OCI-LY1 (cell line): ENCODE data around the gene TTYH1.
A peak's percentile ranks its signal among the peaks of the same experiment; 100 is the strongest.

Source experiments
- H2AFZ ChIP-seq: fragments of 200-600 bp; sonication (generic), shearing (Covaris generic); 2 replicates; pipeline ENCODE4 v1.6.0; 2014; ENCODE audit warnings: antibody characterized with exemption, mild to moderate bottlenecking, low read length
- H3F3A ChIP-seq: fragments of 200-600 bp; sonication (generic), shearing (Covaris generic); 2 replicates; pipeline ENCODE4 v1.6.0; 2014; ENCODE audit warnings: mild to moderate bottlenecking, antibody characterized with exemption, low read length, moderate library complexity; ENCODE audit not compliant: insufficient read depth
- H3K27ac ChIP-seq: fragments of 200-600 bp; sonication (generic); 2 replicates; pipeline ENCODE4 v1.5.1; 2014; ENCODE audit warnings: low read length, mixed run types, mild to moderate bottlenecking, low read depth; ENCODE audit not compliant: poor library complexity, severe bottlenecking
- H3K27me3 ChIP-seq: fragments of 200-600 bp; sonication (generic); 2 replicates; pipeline ENCODE4 v1.6.0; 2014; ENCODE audit warnings: antibody characterized with exemption, mild to moderate bottlenecking, low read length, moderate library complexity; ENCODE audit not compliant: insufficient read depth
- H3K36me3 ChIP-seq: fragments of 200-600 bp; sonication (generic); 2 replicates; pipeline ENCODE4 v1.6.1; 2014; ENCODE audit warnings: mild to moderate bottlenecking, antibody characterized with exemption, low read length, moderate library complexity, mixed read lengths; ENCODE audit not compliant: insufficient read depth
- H3K4me1 ChIP-seq: fragments of 200-600 bp; sonication (generic); 2 replicates; pipeline ENCODE4 v1.5.1; 2014; ENCODE audit warnings: mild to moderate bottlenecking, low read length, moderate library complexity; ENCODE audit not compliant: insufficient read depth, severe bottlenecking
- H3K4me2 ChIP-seq: fragments of 200-600 bp; sonication (generic), shearing (Covaris generic); 2 replicates; pipeline ENCODE4 v1.6.1; 2014; ENCODE audit warnings: low read length
- H3K4me3 ChIP-seq: fragments of 200-600 bp; sonication (generic); 2 replicates; pipeline ENCODE4 v1.5.1; 2014; ENCODE audit warnings: low read length, low read depth, mild to moderate bottlenecking, mixed read lengths; ENCODE audit not compliant: poor library complexity, severe bottlenecking
- H3K79me2 ChIP-seq: fragments of 200-600 bp; shearing (Covaris generic); 2 replicates; pipeline ENCODE4 v1.6.1; 2016; ENCODE audit warnings: mixed run types, low read length, mixed read lengths; ENCODE audit not compliant: insufficient read depth
- H3K9ac ChIP-seq: fragments of 200-600 bp; sonication (generic), shearing (Covaris generic); 2 replicates; pipeline ENCODE4 v1.6.1; 2014; ENCODE audit warnings: mild to moderate bottlenecking, low read length, mixed read lengths
- H3K9me2 ChIP-seq: fragments of 200-600 bp; sonication (generic), shearing (Covaris generic); 2 replicates; pipeline ENCODE4 v1.6.1; 2014; ENCODE audit warnings: low read depth, mild to moderate bottlenecking, low read length, mixed read lengths
- H3K9me3 ChIP-seq: fragments of 200-600 bp; shearing (Covaris generic); 2 replicates; pipeline ENCODE4 v1.6.1; 2014; ENCODE audit warnings: low read length, mixed read lengths
- H4K20me1 ChIP-seq: fragments of 200-600 bp; sonication (generic), shearing (Covaris generic); 2 replicates; pipeline ENCODE4 v1.6.0; 2016; ENCODE audit warnings: mild to moderate bottlenecking, low read length; ENCODE audit not compliant: insufficient read depth
- CTCF ChIP-seq: fragments of 200-600 bp; sonication (generic), shearing (Covaris generic); IDR thresholded peaks from 2 replicates; pipeline ENCODE4 v1.5.1; 2017; ENCODE audit warnings: mild to moderate bottlenecking, antibody characterized with exemption, low read length, moderate library complexity, mixed read lengths
- EZH2 ChIP-seq: fragments of 200-600 bp; sonication (generic), shearing (Covaris generic); IDR thresholded peaks from 2 replicates; pipeline ENCODE4 v1.8.0; 2017; ENCODE audit warnings: borderline replicate concordance, mixed run types, mild to moderate bottlenecking, antibody characterized with exemption, low read length, moderate library complexity, mixed read lengths

The TTYH1 gene

GRCh38 chr19:54448774-54449700, 33.8 kb downstream of the TTYH1 start, which contains the start of gene LENG8:
LENG8 (plus strand) TSS chr19:54449199; CDS start chr19:54451345, 2,146 bp downstream.
- Histone ChIP-seq H2AFZ (no peak within 1 kb of the TSS), H3K9me2 (no peaks in the 10 kb centered on the region), H3K9me3 (no peaks in the 10 kb centered on the region), H3K4me3 (peak within 1 kb of the TSS; percentile 79), H3K27me3 (no peaks in the 10 kb centered on the region), H3F3A (no peaks in the 10 kb centered on the region), H3K4me2 (peak within 1 kb of the TSS; percentile 96), H3K4me1 (peaks cover 31% of the 10 kb centered on the region), H3K9ac (peak within 1 kb of the TSS; percentile 87), H4K20me1 (no peaks in the 10 kb centered on the region), H3K27ac (peak within 1 kb of the TSS; percentile 59), H3K36me3 (peaks cover 56% of the 10 kb centered on the region), H3K79me2 (peaks cover 44% of the 10 kb centered on the region)
- TF ChIP-seq EZH2 (no peak), CTCF (no peak)

- Histone ChIP-seq H3K9ac (peak overlapping the region; percentile 87), H3K36me3 (peaks cover 61% of the 10 kb centered on the region), H3K4me1 (peaks cover 31% of the 10 kb centered on the region), H3K9me3 (no peaks in the 10 kb centered on the region), H3K79me2 (peaks cover 44% of the 10 kb centered on the region), H2AFZ (no peak overlapping the region), H4K20me1 (no peaks in the 10 kb centered on the region), H3K27me3 (no peaks in the 10 kb centered on the region), H3K4me3 (peak overlapping the region; percentile 79), H3F3A (no peaks in the 10 kb centered on the region), H3K9me2 (no peaks in the 10 kb centered on the region), H3K27ac (no peak overlapping the region), H3K4me2 (peak overlapping the region; percentile 96)
- no peak for TF ChIP-seq CTCF
- TF ChIP-seq EZH2, result no peak
Observed at GRCh38 chr19:54449701-54450069, 34.4 kb downstream of the TTYH1 start.

- Histone ChIP-seq H3K4me1 (peaks cover 31% of the 10 kb centered on the region), H3K27ac (no peak overlapping the region), H3K4me2 (peak overlapping the region; percentile 96; the same call in 1 of the 2 replicates), H3K27me3 (no peaks in the 10 kb centered on the region), H4K20me1 (no peaks in the 10 kb centered on the region), H3K4me3 (no peak overlapping the region), H3F3A (no peaks in the 10 kb centered on the region), H2AFZ (no peak overlapping the region), H3K36me3 (peaks cover 65% of the 10 kb centered on the region), H3K9me3 (no peaks in the 10 kb centered on the region), H3K9ac (no peak overlapping the region; the same call in 1 of the 2 replicates), H3K9me2 (no peaks in the 10 kb centered on the region), H3K79me2 (peaks cover 44% of the 10 kb centered on the region)
- TF ChIP-seq EZH2 (no peak), CTCF (no peak)
Observed at GRCh38 chr19:54451331-54451871, 36.1 kb downstream of the TTYH1 start.
